Camera-type eye (tissue), 1 donor: ENCODE results near the gene ALG14. TPM values are rescaled to one million over a fixed set of nuclear protein-coding genes. Genes with fewer than 3 reads are reported as not detected.

ENCODE experiments used
- total RNA-seq: library from RNA; depleted of rRNA; stranded (reverse); fragments of >200 nt; gene quantifications from one replicate; pipeline ENCODE4 v1.2.3, GENCODE V29; 2014

ALG14 gene, protein sequence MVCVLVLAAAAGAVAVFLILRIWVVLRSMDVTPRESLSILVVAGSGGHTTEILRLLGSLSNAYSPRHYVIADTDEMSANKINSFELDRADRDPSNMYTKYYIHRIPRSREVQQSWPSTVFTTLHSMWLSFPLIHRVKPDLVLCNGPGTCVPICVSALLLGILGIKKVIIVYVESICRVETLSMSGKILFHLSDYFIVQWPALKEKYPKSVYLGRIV
- 4.1 TPM for total RNA-seq

DNA sequence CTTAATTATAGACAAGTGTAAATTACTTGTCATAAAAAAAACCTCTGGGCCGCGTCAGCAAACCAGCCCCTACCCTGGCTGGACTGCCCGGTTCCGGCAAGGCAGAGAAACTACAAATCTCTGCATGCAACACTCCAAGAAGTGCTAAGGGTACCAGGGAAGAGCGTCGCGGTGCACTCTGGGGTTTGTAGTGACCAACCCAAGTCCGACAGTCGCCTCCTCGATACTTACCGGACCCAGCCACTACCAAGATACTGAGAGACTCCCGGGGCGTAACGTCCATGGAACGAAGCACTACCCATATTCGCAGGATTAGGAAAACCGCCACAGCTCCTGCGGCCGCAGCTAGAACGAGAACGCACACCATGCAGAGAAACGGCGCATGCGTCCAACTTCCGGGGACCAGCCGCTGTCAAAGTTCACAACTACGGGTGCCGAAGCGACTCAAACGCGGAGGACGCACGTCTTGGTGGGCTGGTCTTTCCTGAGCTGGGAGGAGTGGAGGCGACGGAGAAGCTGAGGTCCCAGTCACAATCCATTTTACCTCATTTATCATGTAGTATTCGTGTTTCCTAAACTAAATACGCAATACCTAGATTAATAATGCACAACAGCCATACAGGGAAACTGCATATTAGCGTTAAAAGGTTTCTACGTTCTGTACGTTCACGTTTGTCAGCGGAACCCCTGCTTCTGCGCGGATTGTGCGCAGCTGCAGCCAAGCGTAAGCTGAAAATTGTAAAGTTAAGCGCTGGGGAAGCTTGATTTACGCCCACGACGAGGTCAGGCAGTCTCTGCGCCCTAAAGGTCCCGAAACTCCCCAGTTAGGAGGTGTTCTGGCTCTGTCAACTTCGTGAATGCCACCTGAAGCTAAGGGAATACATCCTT, at the start of gene ALG14:
ALG14 (minus strand) TSS at position 420 of the 888 bp plus-strand sequence; CDS start at position 367, 53 bp downstream.

DNA sequence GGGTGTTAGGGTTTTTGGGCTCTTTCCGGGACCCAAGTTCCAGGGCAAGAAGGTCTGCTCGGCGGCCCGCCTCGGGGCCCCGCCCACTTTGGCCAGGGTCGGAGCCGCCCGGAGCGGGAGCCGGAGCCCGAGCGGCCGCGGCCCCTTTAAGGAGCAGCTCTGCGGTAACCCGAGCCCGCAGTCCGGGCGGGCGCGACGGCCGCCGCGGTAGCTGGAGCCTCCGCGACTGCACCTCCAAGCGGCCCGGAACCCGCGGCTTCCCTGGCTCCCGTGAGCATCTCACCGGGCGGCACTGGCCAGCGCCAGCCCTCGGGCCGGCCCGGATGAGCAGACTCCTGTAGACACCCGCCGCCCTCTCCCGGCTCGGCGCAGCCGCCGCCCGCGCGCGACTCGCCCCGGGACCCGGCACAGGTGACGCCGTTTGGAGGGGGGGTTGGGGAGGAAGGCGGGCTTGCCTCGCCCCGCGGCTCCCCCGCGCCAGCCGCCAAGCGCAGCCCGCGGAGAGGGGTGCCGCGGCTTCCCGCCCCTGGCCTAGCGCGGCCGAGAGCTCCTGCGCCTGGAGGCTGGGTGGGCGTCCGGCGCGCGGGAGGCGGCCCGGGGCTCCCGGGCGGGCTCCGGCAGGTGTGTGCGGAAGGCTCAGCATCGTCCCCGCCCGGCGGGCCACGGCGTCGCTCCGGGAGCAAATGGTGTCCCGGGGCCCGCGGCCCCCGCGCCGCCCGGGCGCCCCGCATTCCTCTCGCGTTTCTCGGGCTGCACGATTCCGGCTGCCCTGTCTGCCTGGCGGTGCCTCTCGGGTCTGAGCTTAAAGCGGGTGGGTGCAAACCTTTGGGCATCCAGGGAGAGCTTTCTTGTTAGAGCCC, 44.7 kb upstream of the ALG14 start, which contains the start of gene TLCD4:
TLCD4 (plus strand) TSS at position 149 of the 860 bp plus-strand sequence. CDS start 26,547 bp downstream, outside the sequence.

DNA sequence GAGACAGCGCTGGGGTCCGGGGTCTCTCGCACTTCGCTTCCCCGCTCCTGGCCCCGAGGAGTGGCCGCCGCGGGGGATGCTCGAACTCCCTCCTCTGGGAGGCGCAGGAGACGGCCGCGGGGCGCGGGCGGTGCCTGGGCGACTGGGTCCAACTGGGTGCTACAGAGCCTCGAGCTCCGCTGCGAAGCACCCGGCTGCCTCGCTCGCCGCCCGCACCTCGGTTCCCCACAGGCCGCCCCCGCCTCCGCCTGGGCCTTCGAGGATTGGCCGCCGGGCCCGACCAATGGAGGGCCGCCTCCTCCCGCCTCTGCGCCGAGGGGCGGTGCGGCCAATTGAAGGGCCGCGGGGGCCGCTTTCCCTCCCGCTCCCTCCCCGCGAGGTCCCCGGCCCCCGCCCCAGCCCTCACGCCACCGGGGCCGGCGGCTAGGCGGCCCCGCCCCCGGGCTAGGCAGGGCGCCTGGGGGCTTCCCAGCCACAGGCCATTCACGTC, 145.8 kb downstream of the ALG14 start, which contains the start of gene CNN3:
CNN3 (minus strand) TSS at position 196 of the 490 bp plus-strand sequence. CDS start 216 bp downstream, outside the sequence.

Other genes starting within 250 kb of the ALG14 start
- gene CNN3, start 145.8 kb downstream of the ALG14 start, total RNA-seq, result 279 TPM
- gene TLCD4, start 44.4 kb upstream of the ALG14 start, total RNA-seq, result 13.1 TPM
- 26.4 TPM for gene RWDD3, start 161.3 kb upstream of the ALG14 start, total RNA-seq